OCI-LY3 (cell line): ENCODE results near the gene INPP5A.

Source experiments
- EZH2phosphoT487 ChIP-seq: fragments of 200-600 bp; shearing (Covaris generic); IDR thresholded peaks from 2 replicates; pipeline ENCODE4 v1.6.1; 2018; ENCODE audit warnings: antibody characterized with exemption, mixed run types, low read depth
- TF ChIP-seq, protein P1 (sequence below): fragments of 200-600, 300-600 bp; sonication (generic); IDR thresholded peaks from 2 replicates; pipeline ENCODE4 v1.5.1; 2014; ENCODE audit warnings: antibody characterized with exemption, low read length, low read depth

DNA sequence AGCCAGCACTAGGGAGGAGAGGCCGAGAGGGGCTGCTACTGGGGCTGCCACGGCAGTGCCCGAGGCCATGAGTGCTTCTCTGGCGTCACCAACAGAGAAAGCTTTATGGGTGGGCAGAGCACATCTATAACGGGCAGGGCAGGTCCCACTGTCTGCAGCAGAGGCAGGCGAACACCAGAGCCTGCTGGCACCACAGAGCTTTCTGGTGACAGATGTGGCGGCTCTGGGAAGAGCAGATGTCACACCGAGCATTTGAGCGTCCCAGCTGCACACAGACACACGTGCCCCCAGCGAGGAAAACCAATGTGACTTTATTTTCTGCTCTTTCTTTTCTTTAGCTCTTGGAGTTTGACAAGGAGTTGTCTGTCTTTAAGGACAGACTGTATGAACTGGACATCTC is 227.8 kb downstream of the INPP5A start:
- TF ChIP-seq, protein P1, sequence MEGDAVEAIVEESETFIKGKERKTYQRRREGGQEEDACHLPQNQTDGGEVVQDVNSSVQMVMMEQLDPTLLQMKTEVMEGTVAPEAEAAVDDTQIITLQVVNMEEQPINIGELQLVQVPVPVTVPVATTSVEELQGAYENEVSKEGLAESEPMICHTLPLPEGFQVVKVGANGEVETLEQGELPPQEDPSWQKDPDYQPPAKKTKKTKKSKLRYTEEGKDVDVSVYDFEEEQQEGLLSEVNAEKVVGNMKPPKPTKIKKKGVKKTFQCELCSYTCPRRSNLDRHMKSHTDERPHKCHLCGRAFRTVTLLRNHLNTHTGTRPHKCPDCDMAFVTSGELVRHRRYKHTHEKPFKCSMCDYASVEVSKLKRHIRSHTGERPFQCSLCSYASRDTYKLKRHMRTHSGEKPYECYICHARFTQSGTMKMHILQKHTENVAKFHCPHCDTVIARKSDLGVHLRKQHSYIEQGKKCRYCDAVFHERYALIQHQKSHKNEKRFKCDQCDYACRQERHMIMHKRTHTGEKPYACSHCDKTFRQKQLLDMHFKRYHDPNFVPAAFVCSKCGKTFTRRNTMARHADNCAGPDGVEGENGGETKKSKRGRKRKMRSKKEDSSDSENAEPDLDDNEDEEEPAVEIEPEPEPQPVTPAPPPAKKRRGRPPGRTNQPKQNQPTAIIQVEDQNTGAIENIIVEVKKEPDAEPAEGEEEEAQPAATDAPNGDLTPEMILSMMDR = no peak
- TF ChIP-seq EZH2phosphoT487 = no peak
